Fibroblast of villous mesenchyme (primary cell): ENCODE measurements around the gene HSD17B11. TPM values are rescaled to one million over a fixed set of nuclear protein-coding genes. Genes with fewer than 3 reads are reported as not detected.
A peak's percentile ranks its signal among the peaks of the same experiment; 100 is the strongest.
"Not testable (repeated sequence)": the region's sequence is repeated elsewhere in the genome, so short reads cannot be mapped to it uniquely, and the experiment has no call there.

ENCODE experiments used
- DNase-seq: peaks from one replicate; pipeline ENCODE4 v3.0.0-alpha.2; 2010; ENCODE audit warnings: low read depth
- H3K4me3 ChIP-seq: 2 replicates; pipeline ENCODE4 v1.5.1; 2011; ENCODE audit warnings: low read depth, mild to moderate bottlenecking, low read length
- total RNA-seq: library from RNA; depleted of rRNA; stranded (reverse); fragments of >200 nt; gene quantifications from 2 replicates; pipeline ENCODE4 v1.2.3, GENCODE V29; 2012
- TF ChIP-seq, protein P1 (sequence below): IDR thresholded peaks from 2 replicates; pipeline ENCODE4 v1.5.1; 2012; ENCODE audit warnings: low read depth, mild to moderate bottlenecking, low read length; ENCODE audit not compliant: insufficient read depth

Gene HSD17B11
- total RNA-seq, 1 donor, result 26.3 TPM

DNA sequence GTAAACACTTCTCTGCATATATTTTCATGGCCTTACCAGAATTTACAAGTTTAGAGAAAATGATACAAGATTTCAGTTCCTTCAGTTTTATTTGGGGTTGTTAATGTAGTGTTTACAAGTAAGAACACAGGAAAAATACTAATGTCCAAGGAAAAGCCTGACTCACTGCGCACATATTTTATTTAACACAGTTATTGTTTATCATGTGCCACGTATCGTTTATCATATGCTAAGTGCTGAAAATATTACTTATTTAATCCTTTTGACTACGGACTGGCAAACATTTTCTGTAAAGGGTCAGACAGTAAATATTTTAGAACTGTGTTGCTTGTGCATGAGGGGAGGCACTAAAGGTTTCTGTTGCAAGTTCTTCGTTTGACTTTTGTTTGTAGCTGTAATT, 69.1 kb downstream of the HSD17B11 start:
- DNase-seq, result peak; percentile 60
- H3K4me3 ChIP-seq, result no peak overlapping the region
- TF ChIP-seq, protein P1, sequence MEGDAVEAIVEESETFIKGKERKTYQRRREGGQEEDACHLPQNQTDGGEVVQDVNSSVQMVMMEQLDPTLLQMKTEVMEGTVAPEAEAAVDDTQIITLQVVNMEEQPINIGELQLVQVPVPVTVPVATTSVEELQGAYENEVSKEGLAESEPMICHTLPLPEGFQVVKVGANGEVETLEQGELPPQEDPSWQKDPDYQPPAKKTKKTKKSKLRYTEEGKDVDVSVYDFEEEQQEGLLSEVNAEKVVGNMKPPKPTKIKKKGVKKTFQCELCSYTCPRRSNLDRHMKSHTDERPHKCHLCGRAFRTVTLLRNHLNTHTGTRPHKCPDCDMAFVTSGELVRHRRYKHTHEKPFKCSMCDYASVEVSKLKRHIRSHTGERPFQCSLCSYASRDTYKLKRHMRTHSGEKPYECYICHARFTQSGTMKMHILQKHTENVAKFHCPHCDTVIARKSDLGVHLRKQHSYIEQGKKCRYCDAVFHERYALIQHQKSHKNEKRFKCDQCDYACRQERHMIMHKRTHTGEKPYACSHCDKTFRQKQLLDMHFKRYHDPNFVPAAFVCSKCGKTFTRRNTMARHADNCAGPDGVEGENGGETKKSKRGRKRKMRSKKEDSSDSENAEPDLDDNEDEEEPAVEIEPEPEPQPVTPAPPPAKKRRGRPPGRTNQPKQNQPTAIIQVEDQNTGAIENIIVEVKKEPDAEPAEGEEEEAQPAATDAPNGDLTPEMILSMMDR, result no peak

DNA sequence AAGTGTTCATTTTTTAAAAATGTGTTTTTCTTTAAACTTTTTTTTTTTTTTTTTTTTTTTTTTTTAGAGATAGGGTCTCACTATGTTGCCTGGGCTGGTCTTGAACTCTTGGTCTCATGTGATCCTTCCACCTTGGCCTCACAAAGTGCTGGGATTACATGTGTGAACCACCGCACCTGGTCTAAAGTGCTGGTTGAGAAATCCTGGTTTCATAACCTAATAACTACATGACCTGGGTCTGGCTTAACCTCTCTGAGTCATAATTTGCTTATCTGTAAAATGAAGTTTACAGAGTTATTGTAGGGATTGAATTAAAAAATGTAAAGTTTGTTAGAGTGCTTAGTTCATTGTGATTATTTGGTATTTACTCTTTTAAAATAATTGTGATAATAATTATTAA, 73.5 kb downstream of the HSD17B11 start:
- peak; percentile 60 for DNase-seq
- H3K4me3 ChIP-seq, result no peak overlapping the region
- TF ChIP-seq, protein P1, result no peak

DNA sequence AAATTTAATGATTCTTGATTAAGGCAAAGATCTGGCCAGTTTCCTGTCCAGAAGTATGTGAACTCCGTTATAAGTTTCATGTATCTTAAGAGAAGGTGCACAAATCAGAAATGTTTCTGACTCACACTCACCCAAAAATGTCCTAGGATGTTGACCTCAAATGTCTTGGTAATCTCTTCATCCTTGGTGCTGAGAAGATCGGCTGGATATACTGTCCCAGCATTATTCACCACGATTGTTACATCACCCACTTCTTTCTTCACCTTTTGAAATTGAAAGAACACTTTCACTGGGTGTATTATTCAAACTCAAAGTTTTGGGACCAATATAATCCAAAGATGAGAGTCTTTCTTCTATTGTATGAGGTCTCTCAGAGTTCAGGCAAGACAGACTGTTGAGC, 74.0 kb downstream of the HSD17B11 start:
- no peak overlapping the region for H3K4me3 ChIP-seq
- TF ChIP-seq, protein P1, result no peak
- DNase-seq, result peak; percentile 17

DNA sequence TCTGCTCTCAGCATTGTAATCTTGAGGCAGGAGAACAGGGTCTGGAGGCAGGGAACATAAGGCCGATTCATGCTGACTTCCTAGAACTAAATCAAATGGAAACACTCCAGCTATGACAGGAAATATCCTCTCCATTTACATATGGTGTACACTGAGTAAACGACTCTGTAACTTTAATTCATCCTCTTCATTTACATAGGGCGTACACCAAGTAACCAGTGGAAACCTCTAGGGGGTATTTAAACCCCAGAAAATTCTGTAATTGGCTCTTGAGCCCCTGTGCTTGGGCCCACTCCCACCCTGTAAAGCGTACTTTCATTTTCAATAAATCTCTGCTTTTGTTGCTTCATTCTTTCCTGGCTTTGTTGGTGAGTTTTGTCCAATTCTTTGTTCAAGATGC, 76.0 kb downstream of the HSD17B11 start:
- not testable (repeated sequence) for DNase-seq, H3K4me3 ChIP-seq

DNA sequence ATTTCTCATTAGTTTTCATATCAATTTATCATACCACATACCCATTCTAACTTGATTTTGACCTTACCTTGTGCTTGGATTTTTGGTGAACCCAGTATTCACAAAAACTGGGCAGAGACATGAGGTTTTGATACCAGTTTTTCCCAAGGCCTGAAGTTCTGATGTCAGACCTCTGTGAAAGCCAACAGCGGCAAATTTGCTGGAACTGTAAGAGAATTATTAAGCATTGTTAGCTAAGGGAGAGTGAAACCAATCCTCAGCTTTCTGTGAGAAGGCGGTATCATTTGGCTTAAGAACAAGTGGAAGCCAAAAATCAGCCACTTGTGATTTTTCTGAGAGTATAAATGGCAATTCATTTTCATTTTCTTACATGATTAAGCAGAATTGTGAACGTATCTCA, 77.2 kb downstream of the HSD17B11 start:
- TF ChIP-seq, protein P1, result no peak
- H3K4me3 ChIP-seq, result no peak overlapping the region
- no peak for DNase-seq

DNA sequence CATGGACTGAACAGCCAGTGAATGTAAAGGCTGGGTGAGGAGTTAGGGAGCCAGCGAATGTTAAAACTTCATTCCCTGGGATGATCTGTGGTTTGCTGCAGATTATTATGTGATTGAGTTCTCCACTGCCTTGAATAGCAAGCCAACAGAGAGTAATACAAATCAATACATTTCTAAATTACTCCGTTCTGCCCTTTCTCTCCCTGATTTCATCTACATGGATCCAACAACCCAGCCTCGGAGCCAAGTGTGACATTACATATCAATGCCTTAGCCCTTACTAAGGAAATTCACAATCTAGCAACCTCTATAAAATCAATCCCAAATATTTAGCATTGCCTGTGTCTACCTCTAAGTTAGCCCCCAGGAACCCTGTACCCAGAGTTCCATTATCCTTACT, 79.3 kb downstream of the HSD17B11 start:
- DNase-seq, result no peak
- TF ChIP-seq, protein P1, result no peak
- no peak overlapping the region for H3K4me3 ChIP-seq

DNA sequence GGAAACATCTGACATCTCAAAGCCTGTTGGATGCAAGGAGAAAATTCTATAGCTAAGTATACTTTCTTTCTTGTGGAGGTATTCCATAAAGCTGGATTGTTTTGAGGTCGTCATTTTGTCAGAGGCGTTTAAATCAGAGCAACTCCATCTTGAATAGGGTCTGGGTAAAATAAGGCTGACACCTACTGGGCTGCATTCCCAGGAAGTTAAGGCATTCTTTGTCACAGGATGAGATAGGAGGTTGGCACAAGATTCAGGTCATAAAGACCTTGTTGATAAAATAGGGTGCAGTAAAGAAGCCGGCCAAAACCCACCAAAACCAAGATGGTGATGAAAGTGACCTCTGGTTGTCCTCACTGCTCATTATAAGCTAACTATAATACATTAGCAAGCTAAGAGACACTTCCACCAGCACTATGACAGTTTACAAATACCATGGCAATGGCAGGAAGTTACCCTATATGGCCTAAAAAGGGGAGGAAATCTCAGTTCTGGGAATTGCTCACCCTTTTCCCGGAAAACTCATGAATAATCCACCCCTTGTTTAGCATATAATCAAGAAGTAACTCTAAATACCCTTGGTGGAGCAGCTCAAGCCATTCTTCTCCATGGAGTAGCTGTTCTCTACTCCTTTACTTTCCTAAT, 80.2 kb downstream of the HSD17B11 start:
- DNase-seq, result no peak
- H3K4me3 ChIP-seq, result no peak overlapping the region
- TF ChIP-seq, protein P1, result no peak
